GM12878 (cell line): ENCODE results near the gene MMP11. TPM values are rescaled to one million over a fixed set of nuclear protein-coding genes. Genes with fewer than 3 reads are reported as not detected.

ENCODE experiments used
- ATAC-seq: fragments of 200-7000 bp; cut with Tn5 transposase; 3 replicates; pipeline ENCODE4 v1.9.1; 2020; ENCODE audit warnings: mild to moderate bottlenecking, moderate library complexity
- BruUV-seq: library from RNA; stranded (reverse); fragments of 400-500 nt; replicated peaks from 2 replicates; lab custom pipeline; 2021; lab: Mats Ljungman, UMichigan
- CTCF ChIA-PET: fragments of 300-600 bp; sonication (Branson Sonifier 250); formaldehyde crosslinking; extraction: SDS; loops from one replicate; lab custom pipeline; 2021; ENCODE audit warnings: inconsistent platforms; lab: Yijun Ruan, JAX
- POLR2A ChIA-PET: fragments of 350-600 bp; formaldehyde crosslinking; extraction: SDS; loops from one replicate; lab custom pipeline; 2021; ENCODE audit warnings: inconsistent platforms; lab: Charles Lee
- RAD21 ChIA-PET: fragments of 300-600 bp; sonication (Branson Sonifier 250); formaldehyde crosslinking; loops from one replicate; lab custom pipeline; 2023; ENCODE audit warnings: antibody characterized with exemption; ENCODE audit not compliant: unreplicated experiment; lab: Charles Lee
- SMC1A ChIA-PET: fragments of 300-600 bp; sonication (Branson Sonifier 250); formaldehyde crosslinking; loops from one replicate; lab custom pipeline; 2023; ENCODE audit not compliant: unreplicated experiment, uncharacterized antibody; lab: Charles Lee
- DNase-seq: peaks from one replicate; pipeline ENCODE4 v3.0.0-alpha.2; 2011; ENCODE audit warnings: low read depth, low spot score
- FAIRE-seq: peaks from 3 replicates; lab custom pipeline; 2011; peaks lifted over from hg19 to GRCh38; lab: Jason Lieb, UNC
- H2AFZ ChIP-seq: 2 replicates; pipeline ENCODE4 v1.6.0; 2011; ENCODE audit warnings: low read depth, low read length, control low read depth; ENCODE audit not compliant: control insufficient read depth
- H3K27ac ChIP-seq: 2 replicates; pipeline ENCODE4 v1.5.1; 2011; ENCODE audit warnings: control low read depth; ENCODE audit not compliant: control insufficient read depth, insufficient read depth
- H3K27me3 ChIP-seq, 2 experiments: replicated peaks in 1 of 2; 2 replicates each; pipeline versions ENCODE4 v1.6.0 to v1.6.1; 2011; ENCODE audit warnings: low read length in 1 of 2; ENCODE audit not compliant: control insufficient read depth in 2 of 2, insufficient read depth in 2 of 2
- H3K36me3 ChIP-seq, 2 experiments: 2 replicates each; pipeline ENCODE4 v1.5.1; 2011; ENCODE audit warnings: low read length in 1 of 2; ENCODE audit not compliant: control insufficient read depth in 2 of 2, insufficient read depth in 2 of 2
- H3K4me1 ChIP-seq: 2 replicates; pipeline ENCODE4 v1.6.1; 2011; ENCODE audit warnings: mild to moderate bottlenecking, low read length, moderate library complexity, mixed read lengths; ENCODE audit not compliant: control insufficient read depth, insufficient read depth
- H3K4me2 ChIP-seq: 2 replicates; pipeline ENCODE4 v1.6.0; 2011; ENCODE audit warnings: control low read depth; ENCODE audit not compliant: control insufficient read depth, insufficient read depth
- H3K4me3 ChIP-seq: fragments of 200-600 bp; sonication (generic); 2 replicates; pipeline ENCODE4 v1.5.1; 2016
- H3K79me2 ChIP-seq: 2 replicates; pipeline ENCODE4 v1.6.0; 2011; ENCODE audit warnings: low read length; ENCODE audit not compliant: control insufficient read depth, insufficient read depth
- H3K9ac ChIP-seq: 2 replicates; pipeline ENCODE4 v1.8.0; 2011; ENCODE audit warnings: low read length, control low read depth, mixed read lengths; ENCODE audit not compliant: control insufficient read depth, insufficient read depth
- H3K9me3 ChIP-seq: replicated peaks from 3 replicates; pipeline ENCODE4 v1.5.1; 2011; ENCODE audit warnings: mild to moderate bottlenecking, low read length; ENCODE audit not compliant: control insufficient read depth, insufficient read depth
- H4K20me1 ChIP-seq: 2 replicates; pipeline ENCODE4 v1.6.0; 2011; ENCODE audit not compliant: control insufficient read depth, insufficient read depth
- CBX5 ChIP-seq: sonication (generic); IDR thresholded peaks from 2 replicates; pipeline ENCODE4 v1.6.1; 2016; ENCODE audit warnings: low read depth, moderate library complexity, mild to moderate bottlenecking, inconsistent platforms
- CHD1 ChIP-seq: IDR thresholded peaks from 2 replicates; pipeline ENCODE4 v1.6.1; 2012; ENCODE audit warnings: low read depth, low read length, improper control_type of control experiment
- E2F4 ChIP-seq: IDR thresholded peaks from 2 replicates; pipeline ENCODE4 v1.6.1; 2012; ENCODE audit warnings: low read depth, low read length, improper control_type of control experiment
- FOXM1 ChIP-seq: IDR thresholded peaks from 2 replicates; pipeline ENCODE4 v1.6.1; 2012; ENCODE audit warnings: low read depth, mild to moderate bottlenecking, inconsistent platforms, low read length, moderate library complexity
- KAT2A ChIP-seq: conservative IDR thresholded peaks from 2 replicates; pipeline ENCODE4 v1.6.1; 2011; ENCODE audit warnings: low read depth, low read length; ENCODE audit not compliant: control insufficient read depth
- MEF2B ChIP-seq: fragments of 450-650 bp; IDR thresholded peaks from 2 replicates; pipeline ENCODE4 v1.6.1; 2018; ENCODE audit warnings: mild to moderate bottlenecking, moderate library complexity; ENCODE audit not compliant: partially characterized antibody, poor library complexity, severe bottlenecking
- NRF1 ChIP-seq: conservative IDR thresholded peaks from 2 replicates; pipeline ENCODE4 v1.6.1; 2011; ENCODE audit warnings: mild to moderate bottlenecking, low read depth, low read length, improper control_type of control experiment
- PML ChIP-seq: IDR thresholded peaks from 2 replicates; pipeline ENCODE4 v1.6.1; 2012; ENCODE audit warnings: low read length, inconsistent platforms
- POLR2A ChIP-seq: IDR thresholded peaks from 2 replicates; pipeline ENCODE4 v1.6.1; 2011; ENCODE audit warnings: low read depth, mild to moderate bottlenecking, low read length
- POLR2AphosphoS2 ChIP-seq: IDR thresholded peaks from 2 replicates; pipeline ENCODE4 v1.6.1; 2011; ENCODE audit warnings: low read depth, mild to moderate bottlenecking, low read length, improper control_type of control experiment, moderate library complexity
- RAD21 ChIP-seq: IDR thresholded peaks from 2 replicates; pipeline ENCODE4 v1.6.1; 2011; ENCODE audit warnings: mild to moderate bottlenecking, low read depth, low read length, moderate library complexity; ENCODE audit not compliant: insufficient read depth
- ZNF622 ChIP-seq: fragments of 450-650 bp; IDR thresholded peaks from 2 replicates; pipeline ENCODE4 v1.6.1; 2017; ENCODE audit warnings: mild to moderate bottlenecking, inconsistent platforms
- ZSCAN29 ChIP-seq: fragments of 450-650 bp; IDR thresholded peaks from 2 replicates; pipeline ENCODE4 v1.6.1; 2017; ENCODE audit warnings: mild to moderate bottlenecking, moderate library complexity
- WGBS: methylation state at CpG from one replicate; pipeline ENCODE4 v1.1.6; 2016; ENCODE audit warnings: low lambda C conversion rate; ENCODE audit not compliant: insufficient replicate concordance, insufficient coverage; ENCODE audit errors: missing lambda C conversion rate; 5-methylcytosine and 5-hydroxymethylcytosine counted together
- in situ Hi-C: fragments of 300-500 bp; cut with MboI; formaldehyde crosslinking; loops from 9 replicates; pipeline ENCODE4 v1.14.3; 2018; ENCODE audit warnings: mixed read lengths
- intact Hi-C: fragments of 100-400 bp; cut with micrococcal nuclease; formaldehyde crosslinking; loops from one replicate; pipeline ENCODE4 v1.14.2; 2022; ENCODE audit not compliant: unreplicated experiment
- polyA plus RNA-seq, 11 experiments: library from polyadenylated mRNA; depleted of rRNA in 4 of 11; unstranded in 6 of 11; stranded (reverse) in 5 of 11; fragments of >200 nt; fragmentation: Nextera tagmentation in 4 of 11; fragmentation: Illumina TruSeq in 1 of 11; extraction: Ambion mirVana in 4 of 11; extraction: Trizol in 1 of 11; gene quantifications; 1 replicate in 1 of 11; 2 replicates in 10 of 11; pipeline versions ENCODE4 v1.2.1 to v1.2.3, GENCODE V29; 2011 to 2016; ENCODE audit warnings: inconsistent platforms in 2 of 11, missing spikeins in 2 of 11, low read depth in 1 of 11
- total RNA-seq, 4 experiments: library from RNA; depleted of rRNA in 3 of 4; stranded (reverse); fragments of >200 nt in 3 of 4; fragmentation: Illumina TruSeq in 1 of 4; extraction: Trizol in 1 of 4; gene quantifications; 2 replicates each; pipeline versions ENCODE4 v1.2.1 to v1.2.3, GENCODE V29; 2013 to 2021
- TF ChIP-seq, protein P1 (sequence below): fragments of 450-650 bp; IDR thresholded peaks from 2 replicates; pipeline ENCODE4 v1.6.1; 2017; ENCODE audit warnings: antibody characterized with exemption, mild to moderate bottlenecking, moderate library complexity
- TF ChIP-seq, protein P2 (sequence below): IDR thresholded peaks from 2 replicates; pipeline ENCODE4 v1.6.1; 2012; ENCODE audit warnings: low read length, inconsistent platforms

Gene MMP11
- total and polyA plus RNA-seq, 10 of the 15 experiments (the other 5 are each of a cell fraction or from before 2014, with no cell fraction given), result 0.03 to 1.1 (median 0.31) TPM; not detected in 2

GRCh38 chr22:23782252-23782651 is 9.6 kb downstream of the MMP11 start:
- TF ChIP-seq POLR2AphosphoS2 (no peak), MEF2B (no peak), ZSCAN29 (no peak), ZNF622 (no peak), CBX5 (no peak), KAT2A (no peak), E2F4 (no peak), PML (no peak), CHD1 (no peak), FOXM1 (no peak), NRF1 (no peak), POLR2A (no peak), RAD21 (no peak)
- TF ChIP-seq, protein P1, sequence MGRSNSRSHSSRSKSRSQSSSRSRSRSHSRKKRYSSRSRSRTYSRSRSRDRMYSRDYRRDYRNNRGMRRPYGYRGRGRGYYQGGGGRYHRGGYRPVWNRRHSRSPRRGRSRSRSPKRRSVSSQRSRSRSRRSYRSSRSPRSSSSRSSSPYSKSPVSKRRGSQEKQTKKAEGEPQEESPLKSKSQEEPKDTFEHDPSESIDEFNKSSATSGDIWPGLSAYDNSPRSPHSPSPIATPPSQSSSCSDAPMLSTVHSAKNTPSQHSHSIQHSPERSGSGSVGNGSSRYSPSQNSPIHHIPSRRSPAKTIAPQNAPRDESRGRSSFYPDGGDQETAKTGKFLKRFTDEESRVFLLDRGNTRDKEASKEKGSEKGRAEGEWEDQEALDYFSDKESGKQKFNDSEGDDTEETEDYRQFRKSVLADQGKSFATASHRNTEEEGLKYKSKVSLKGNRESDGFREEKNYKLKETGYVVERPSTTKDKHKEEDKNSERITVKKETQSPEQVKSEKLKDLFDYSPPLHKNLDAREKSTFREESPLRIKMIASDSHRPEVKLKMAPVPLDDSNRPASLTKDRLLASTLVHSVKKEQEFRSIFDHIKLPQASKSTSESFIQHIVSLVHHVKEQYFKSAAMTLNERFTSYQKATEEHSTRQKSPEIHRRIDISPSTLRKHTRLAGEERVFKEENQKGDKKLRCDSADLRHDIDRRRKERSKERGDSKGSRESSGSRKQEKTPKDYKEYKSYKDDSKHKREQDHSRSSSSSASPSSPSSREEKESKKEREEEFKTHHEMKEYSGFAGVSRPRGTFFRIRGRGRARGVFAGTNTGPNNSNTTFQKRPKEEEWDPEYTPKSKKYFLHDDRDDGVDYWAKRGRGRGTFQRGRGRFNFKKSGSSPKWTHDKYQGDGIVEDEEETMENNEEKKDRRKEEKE, result no peak
- TF ChIP-seq, protein P2, sequence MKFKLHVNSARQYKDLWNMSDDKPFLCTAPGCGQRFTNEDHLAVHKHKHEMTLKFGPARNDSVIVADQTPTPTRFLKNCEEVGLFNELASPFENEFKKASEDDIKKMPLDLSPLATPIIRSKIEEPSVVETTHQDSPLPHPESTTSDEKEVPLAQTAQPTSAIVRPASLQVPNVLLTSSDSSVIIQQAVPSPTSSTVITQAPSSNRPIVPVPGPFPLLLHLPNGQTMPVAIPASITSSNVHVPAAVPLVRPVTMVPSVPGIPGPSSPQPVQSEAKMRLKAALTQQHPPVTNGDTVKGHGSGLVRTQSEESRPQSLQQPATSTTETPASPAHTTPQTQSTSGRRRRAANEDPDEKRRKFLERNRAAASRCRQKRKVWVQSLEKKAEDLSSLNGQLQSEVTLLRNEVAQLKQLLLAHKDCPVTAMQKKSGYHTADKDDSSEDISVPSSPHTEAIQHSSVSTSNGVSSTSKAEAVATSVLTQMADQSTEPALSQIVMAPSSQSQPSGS, result no peak
- H3K9me3 ChIP-seq, result no peaks in the 10 kb centered on the region
- POLR2A ChIA-PET, result no interaction called here
- no TSS peak for BruUV-seq
- in situ Hi-C loops (no loop called here), intact Hi-C loops (no loop called here)
- RAD21 ChIA-PET, result no interaction called here
- no peak for DNase-seq
- no peaks in the 10 kb centered on the region for H4K20me1 ChIP-seq
- no peak overlapping the region for H3K4me2 ChIP-seq
- ATAC-seq, result no peak
- CTCF ChIA-PET, result no interaction called here
- H3K4me1 ChIP-seq, result peaks cover 5% of the 10 kb centered on the region
- H3K27ac ChIP-seq, result no peak overlapping the region
- WGBS, result 62% methylated on average over 16 of the region's 16 CpGs
- FAIRE-seq, result no peak
- H3K36me3 ChIP-seq, result no peaks in the 10 kb centered on the region
- H3K79me2 ChIP-seq, result peaks cover 2% of the 10 kb centered on the region; the same call in 1 of the 2 replicates
- SMC1A ChIA-PET, result no interaction called here
- H3K4me3 ChIP-seq, result no peak overlapping the region
- no peak overlapping the region for H2AFZ ChIP-seq
- H3K27me3 ChIP-seq, result peaks cover 0 to 2% of the 10 kb centered on the region in 2 experiments; a peak in 1 of 4 replicates
- no peak overlapping the region for H3K9ac ChIP-seq
